ENCODE data around the gene NME4. TPM values are rescaled to one million over a fixed set of nuclear protein-coding genes. Genes with fewer than 3 reads are reported as not detected.
"Not testable (repeated sequence)": the region's sequence is repeated elsewhere in the genome, so short reads cannot be mapped to it uniquely, and the experiment has no call there.

NME4 gene
- polyA plus RNA-seq, 1 donor (not counting 4 experiments of a cell fraction or from before 2014, with no cell fraction given), result 141 TPM

DNA sequence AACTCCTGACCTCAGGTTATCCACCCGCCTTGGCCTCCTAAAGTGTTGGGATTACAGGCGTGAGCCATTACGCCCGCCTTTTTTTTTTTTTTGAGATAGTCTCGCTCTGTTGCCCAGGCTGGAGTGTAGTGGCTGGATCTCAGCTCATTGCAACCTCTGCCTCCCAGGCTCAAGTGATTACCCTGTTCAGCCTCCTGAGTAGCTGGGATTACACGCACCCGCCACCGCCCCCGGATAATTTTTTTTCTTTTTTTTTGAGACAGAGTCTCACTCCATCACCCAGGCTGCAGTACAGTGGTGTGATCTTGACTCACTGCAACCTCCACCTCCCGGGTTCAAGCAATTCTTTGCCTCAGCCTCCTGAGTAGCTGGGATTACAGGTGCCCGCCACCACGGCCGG is 25.2 kb downstream of the NME4 start:
- dilution Hi-C loops (cut with MboI; ENCODE audit: extremely low pct_ligation_motif_present, low sequenced_read_pairs); FAIRE-seq; H3K27me3 ChIP-seq (ENCODE audit: control insufficient read depth, extremely low read depth, insufficient read depth, low read length); DNase-seq (ENCODE audit: low read depth, low spot score); H3K9me1 ChIP-seq (ENCODE audit: control insufficient read depth, extremely low read depth, insufficient read depth, low read length); H3K27ac ChIP-seq (ENCODE audit: control insufficient read depth, insufficient read depth, low read length); H4K20me1 ChIP-seq (ENCODE audit: control insufficient read depth, extremely low read depth, insufficient read depth, low read length); H3K4me3 ChIP-seq (ENCODE audit: control insufficient read depth in 2 of 3, extremely low read depth in 1 of 3, insufficient read depth in 2 of 3, low read depth in 1 of 3, low read length in 3 of 3); H3K36me3 ChIP-seq (ENCODE audit: control insufficient read depth in 2 of 2, extremely low read depth in 1 of 2, insufficient read depth in 2 of 2, low read length in 2 of 2); H3K4me2 ChIP-seq (ENCODE audit: control insufficient read depth, extremely low read depth, insufficient read depth, low read depth, low read length); H3K9me3 ChIP-seq (ENCODE audit: control insufficient read depth, low read depth, low read length); H2AFZ ChIP-seq (ENCODE audit: control insufficient read depth, low read length); H3K9ac ChIP-seq (ENCODE audit: control insufficient read depth, extremely low read depth, insufficient read depth, low read length): not testable (repeated sequence)
- peaks cover 27% of the 10 kb centered on the region for H3K4me1 ChIP-seq (ENCODE audit: control insufficient read depth, extremely low read depth, insufficient read depth, low read length)
- H3K79me2 ChIP-seq (ENCODE audit: control insufficient read depth, insufficient read depth, low read length), result peaks cover 10% of the 10 kb centered on the region

DNA sequence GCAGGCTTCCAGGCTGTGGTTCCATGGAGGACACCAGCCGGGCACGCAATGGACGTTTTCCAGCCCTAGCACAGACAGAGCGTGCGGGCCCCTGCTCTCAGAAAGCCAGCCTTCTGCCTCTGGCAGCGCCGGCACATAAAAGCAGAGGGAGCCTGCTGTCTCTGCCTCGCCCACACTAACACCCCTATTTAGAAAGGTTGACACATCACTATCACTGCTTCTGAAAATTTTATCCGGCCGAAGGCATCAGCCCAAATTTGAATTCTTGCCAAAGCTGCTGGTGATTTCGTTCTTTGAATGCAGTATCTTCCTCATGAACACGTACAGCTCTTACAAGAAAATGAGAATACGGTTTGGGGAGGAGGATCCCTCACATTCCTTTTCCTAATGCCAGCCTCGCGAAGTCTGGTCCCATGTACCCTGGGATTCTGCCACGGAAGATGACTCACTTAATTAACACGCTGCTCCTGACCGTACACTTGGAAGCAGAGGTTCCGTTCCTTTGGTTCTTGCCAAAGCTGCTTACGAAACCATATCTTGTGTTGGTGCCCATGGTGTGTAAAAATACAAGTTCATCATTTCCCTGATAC is 27.1 kb downstream of the NME4 start:
- Histone ChIP-seq H3K4me1 (ENCODE audit: control insufficient read depth, extremely low read depth, insufficient read depth, low read length) (peaks cover 32% of the 10 kb centered on the region), H3K9me1 (ENCODE audit: control insufficient read depth, extremely low read depth, insufficient read depth, low read length) (peaks cover 5% of the 10 kb centered on the region), H3K9me3 (ENCODE audit: control insufficient read depth, low read depth, low read length) (no peaks in the 10 kb centered on the region), H3K79me2 (ENCODE audit: control insufficient read depth, insufficient read depth, low read length) (peaks cover 25% of the 10 kb centered on the region), H3K36me3 (ENCODE audit: control insufficient read depth in 2 of 2, extremely low read depth in 1 of 2, insufficient read depth in 2 of 2, low read length in 2 of 2) (peaks cover 0 to 3% of the 10 kb centered on the region in 2 experiments), H3K27me3 (ENCODE audit: control insufficient read depth, extremely low read depth, insufficient read depth, low read length) (no peaks in the 10 kb centered on the region), H2AFZ (ENCODE audit: control insufficient read depth, low read length) (peak overlapping the region; percentile 76), H3K4me2 (ENCODE audit: control insufficient read depth, extremely low read depth, insufficient read depth, low read depth, low read length) (peak overlapping the region; percentile 82), H3K9ac (ENCODE audit: control insufficient read depth, extremely low read depth, insufficient read depth, low read length) (peak overlapping the region; percentile 63), H4K20me1 (ENCODE audit: control insufficient read depth, extremely low read depth, insufficient read depth, low read length) (peaks cover 6% of the 10 kb centered on the region), H3K4me3 (ENCODE audit: control insufficient read depth in 2 of 3, extremely low read depth in 1 of 3, insufficient read depth in 2 of 3, low read depth in 1 of 3, low read length in 3 of 3) (peak overlapping the region; percentile 11 to 58 (median 21)), H3K27ac (ENCODE audit: control insufficient read depth, insufficient read depth, low read length) (peak overlapping the region; percentile 71)
- DNase-seq (ENCODE audit: low read depth, low spot score) (peak; percentile 86), FAIRE-seq (peak; percentile 93)
- TF ChIP-seq EZH2 (IDR thresholded peaks at IDR 0.05; ENCODE audit: low read length), result no peak
- TF ChIP-seq, protein P1, sequence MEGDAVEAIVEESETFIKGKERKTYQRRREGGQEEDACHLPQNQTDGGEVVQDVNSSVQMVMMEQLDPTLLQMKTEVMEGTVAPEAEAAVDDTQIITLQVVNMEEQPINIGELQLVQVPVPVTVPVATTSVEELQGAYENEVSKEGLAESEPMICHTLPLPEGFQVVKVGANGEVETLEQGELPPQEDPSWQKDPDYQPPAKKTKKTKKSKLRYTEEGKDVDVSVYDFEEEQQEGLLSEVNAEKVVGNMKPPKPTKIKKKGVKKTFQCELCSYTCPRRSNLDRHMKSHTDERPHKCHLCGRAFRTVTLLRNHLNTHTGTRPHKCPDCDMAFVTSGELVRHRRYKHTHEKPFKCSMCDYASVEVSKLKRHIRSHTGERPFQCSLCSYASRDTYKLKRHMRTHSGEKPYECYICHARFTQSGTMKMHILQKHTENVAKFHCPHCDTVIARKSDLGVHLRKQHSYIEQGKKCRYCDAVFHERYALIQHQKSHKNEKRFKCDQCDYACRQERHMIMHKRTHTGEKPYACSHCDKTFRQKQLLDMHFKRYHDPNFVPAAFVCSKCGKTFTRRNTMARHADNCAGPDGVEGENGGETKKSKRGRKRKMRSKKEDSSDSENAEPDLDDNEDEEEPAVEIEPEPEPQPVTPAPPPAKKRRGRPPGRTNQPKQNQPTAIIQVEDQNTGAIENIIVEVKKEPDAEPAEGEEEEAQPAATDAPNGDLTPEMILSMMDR (optimal IDR thresholded peaks at IDR 0.05 in 1 of 3, IDR thresholded peaks at IDR 0.05 in 1 of 3, conservative IDR thresholded peaks at IDR 0.05 in 1 of 3; ENCODE audit: extremely low read depth in 1 of 3, insufficient read depth in 2 of 3, low read length in 3 of 3), result no peak
- dilution Hi-C loops (cut with MboI; ENCODE audit: extremely low pct_ligation_motif_present, low sequenced_read_pairs), result no loop called here

DNA sequence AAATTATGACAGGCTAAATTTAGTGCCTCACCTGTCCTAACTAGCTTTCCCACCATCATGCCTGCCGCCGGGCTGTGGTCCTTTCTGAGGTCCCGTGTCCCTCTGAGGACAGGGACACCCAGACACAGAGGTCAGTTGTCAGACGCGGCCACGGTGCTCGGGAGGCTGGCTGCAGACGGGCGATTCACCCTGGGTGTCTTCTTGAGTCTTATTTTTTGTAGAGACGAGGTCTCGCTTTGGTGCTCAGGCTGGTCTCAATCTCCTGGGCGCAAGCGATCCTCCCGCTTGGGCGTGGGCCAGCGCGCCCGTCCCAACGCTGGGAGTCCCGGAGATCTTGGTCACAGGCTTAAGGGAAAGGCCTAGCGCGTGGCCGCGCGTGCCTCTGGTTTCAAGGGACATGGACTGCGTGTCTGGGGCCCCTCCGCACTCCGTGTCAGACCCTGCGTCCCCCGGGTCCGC is 27.7 kb downstream of the NME4 start:
- H3K27ac ChIP-seq (ENCODE audit: control insufficient read depth, insufficient read depth, low read length), result peak overlapping the region; percentile 71
- H3K4me2 ChIP-seq (ENCODE audit: control insufficient read depth, extremely low read depth, insufficient read depth, low read depth, low read length), result peak overlapping the region; percentile 82
- peaks cover 6% of the 10 kb centered on the region for H4K20me1 ChIP-seq (ENCODE audit: control insufficient read depth, extremely low read depth, insufficient read depth, low read length)
- H3K36me3 ChIP-seq (ENCODE audit: control insufficient read depth in 2 of 2, extremely low read depth in 1 of 2, insufficient read depth in 2 of 2, low read length in 2 of 2), result peaks cover 0 to 3% of the 10 kb centered on the region in 2 experiments
- H3K4me3 ChIP-seq (ENCODE audit: control insufficient read depth in 2 of 3, extremely low read depth in 1 of 3, insufficient read depth in 2 of 3, low read depth in 1 of 3, low read length in 3 of 3), result peak overlapping the region; percentile 54 to 70 (median 58)
- peak overlapping the region; percentile 54 for H2AFZ ChIP-seq (ENCODE audit: control insufficient read depth, low read length)
- no peaks in the 10 kb centered on the region for H3K27me3 ChIP-seq (ENCODE audit: control insufficient read depth, extremely low read depth, insufficient read depth, low read length)
- peaks cover 32% of the 10 kb centered on the region for H3K4me1 ChIP-seq (ENCODE audit: control insufficient read depth, extremely low read depth, insufficient read depth, low read length)
- H3K9me1 ChIP-seq (ENCODE audit: control insufficient read depth, extremely low read depth, insufficient read depth, low read length), result peaks cover 5% of the 10 kb centered on the region
- dilution Hi-C loops (cut with MboI; ENCODE audit: extremely low pct_ligation_motif_present, low sequenced_read_pairs), result no loop called here
- TF ChIP-seq, protein P1 (optimal IDR thresholded peaks at IDR 0.05 in 1 of 3, IDR thresholded peaks at IDR 0.05 in 1 of 3, conservative IDR thresholded peaks at IDR 0.05 in 1 of 3; ENCODE audit: extremely low read depth in 1 of 3, insufficient read depth in 2 of 3, low read length in 3 of 3), result no peak
- TF ChIP-seq EZH2 (IDR thresholded peaks at IDR 0.05; ENCODE audit: low read length), result no peak
- H3K9me3 ChIP-seq (ENCODE audit: control insufficient read depth, low read depth, low read length), result no peaks in the 10 kb centered on the region
- DNase-seq (ENCODE audit: low read depth, low spot score) (no peak), FAIRE-seq (no peak)
- H3K9ac ChIP-seq (ENCODE audit: control insufficient read depth, extremely low read depth, insufficient read depth, low read length), result peak overlapping the region; percentile 63
- H3K79me2 ChIP-seq (ENCODE audit: control insufficient read depth, insufficient read depth, low read length), result peaks cover 25% of the 10 kb centered on the region
